Measurements from ENCODE around the gene RGS6.

DNA sequence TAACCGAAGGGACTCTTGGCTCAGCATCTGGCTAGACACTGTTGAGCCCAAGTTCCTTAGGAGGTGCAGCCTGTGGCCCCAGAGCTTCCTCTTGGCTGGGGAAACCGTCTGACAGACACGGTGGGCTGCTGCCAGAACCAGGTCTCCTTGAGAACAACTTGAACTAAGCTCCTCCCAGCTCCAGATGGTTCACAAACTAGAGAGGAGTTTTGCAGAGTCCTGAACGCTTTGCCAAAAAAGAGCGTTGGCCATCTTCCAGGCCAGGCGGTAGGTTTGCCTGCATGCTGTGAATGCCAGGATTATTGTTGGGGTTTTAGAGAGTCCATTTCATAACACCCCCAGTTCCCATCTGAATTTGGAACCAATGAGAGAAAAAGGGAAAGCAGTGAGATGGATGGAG lies 399.8 kb downstream of the RGS6 start:
- TF ChIP-seq POLR2A (IDR thresholded peaks at IDR 0.05) (no peak), POLR2AphosphoS5 (IDR thresholded peaks at IDR 0.05) (no peak)
- TF ChIP-seq, protein P1, sequence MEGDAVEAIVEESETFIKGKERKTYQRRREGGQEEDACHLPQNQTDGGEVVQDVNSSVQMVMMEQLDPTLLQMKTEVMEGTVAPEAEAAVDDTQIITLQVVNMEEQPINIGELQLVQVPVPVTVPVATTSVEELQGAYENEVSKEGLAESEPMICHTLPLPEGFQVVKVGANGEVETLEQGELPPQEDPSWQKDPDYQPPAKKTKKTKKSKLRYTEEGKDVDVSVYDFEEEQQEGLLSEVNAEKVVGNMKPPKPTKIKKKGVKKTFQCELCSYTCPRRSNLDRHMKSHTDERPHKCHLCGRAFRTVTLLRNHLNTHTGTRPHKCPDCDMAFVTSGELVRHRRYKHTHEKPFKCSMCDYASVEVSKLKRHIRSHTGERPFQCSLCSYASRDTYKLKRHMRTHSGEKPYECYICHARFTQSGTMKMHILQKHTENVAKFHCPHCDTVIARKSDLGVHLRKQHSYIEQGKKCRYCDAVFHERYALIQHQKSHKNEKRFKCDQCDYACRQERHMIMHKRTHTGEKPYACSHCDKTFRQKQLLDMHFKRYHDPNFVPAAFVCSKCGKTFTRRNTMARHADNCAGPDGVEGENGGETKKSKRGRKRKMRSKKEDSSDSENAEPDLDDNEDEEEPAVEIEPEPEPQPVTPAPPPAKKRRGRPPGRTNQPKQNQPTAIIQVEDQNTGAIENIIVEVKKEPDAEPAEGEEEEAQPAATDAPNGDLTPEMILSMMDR (IDR thresholded peaks at IDR 0.05): no peak
